KMS-11 (cell line): ENCODE measurements around the gene NGF.
"Not testable (repeated sequence)": the region's sequence is repeated elsewhere in the genome, so short reads cannot be mapped to it uniquely, and the experiment has no call there.

Source experiments
- H2AFZ ChIP-seq: fragments of 200-600 bp; sonication (generic); 2 replicates; pipeline ENCODE4 v1.6.1; 2016; ENCODE audit warnings: antibody characterized with exemption, mixed run types, low read depth
- H3K27ac ChIP-seq: fragments of 200-600 bp; sonication (generic); 2 replicates; pipeline ENCODE4 v1.6.1; 2016; ENCODE audit warnings: mild to moderate bottlenecking, mixed run types
- H3K27me3 ChIP-seq: fragments of 200-600 bp; sonication (generic); 2 replicates; pipeline ENCODE4 v1.6.1; 2017; ENCODE audit warnings: mild to moderate bottlenecking, low read depth, mixed run types, moderate library complexity; ENCODE audit not compliant: insufficient read depth
- H3K36me3 ChIP-seq: fragments of 200-600 bp; sonication (generic); 2 replicates; pipeline ENCODE4 v1.6.1; 2017; ENCODE audit warnings: mild to moderate bottlenecking, mixed run types; ENCODE audit not compliant: insufficient read depth
- H3K4me1 ChIP-seq: fragments of 200-600 bp; sonication (generic); 2 replicates; pipeline ENCODE4 v1.6.1; 2016; ENCODE audit warnings: mild to moderate bottlenecking, low read depth, mixed run types; ENCODE audit not compliant: poor library complexity, severe bottlenecking
- H3K4me2 ChIP-seq: fragments of 200-600 bp; sonication (generic); 2 replicates; pipeline ENCODE4 v1.7.0; 2016; ENCODE audit warnings: mild to moderate bottlenecking, mixed run types
- H3K4me3 ChIP-seq: fragments of 200-600 bp; sonication (generic); IDR thresholded peaks from 2 replicates; pipeline ENCODE4 v1.6.1; 2017; ENCODE audit warnings: low read depth, low read length, mixed read lengths; ENCODE audit not compliant: insufficient read depth
- H3K79me2 ChIP-seq: fragments of 200-600 bp; sonication (generic); 2 replicates; pipeline ENCODE4 v1.6.1; 2016; ENCODE audit warnings: low read depth, mixed run types; ENCODE audit not compliant: insufficient read depth
- H3K9ac ChIP-seq: fragments of 200-600 bp; sonication (generic); 2 replicates; pipeline ENCODE4 v1.6.1; 2016; ENCODE audit warnings: mild to moderate bottlenecking, mixed run types
- H4K20me1 ChIP-seq: fragments of 200-600 bp; sonication (generic); 2 replicates; pipeline ENCODE4 v1.6.1; 2016; ENCODE audit warnings: mild to moderate bottlenecking, mixed run types; ENCODE audit not compliant: insufficient read depth
- CTCF ChIP-seq: fragments of 200-600 bp; sonication (generic); conservative IDR thresholded peaks from 2 replicates; pipeline ENCODE4 v1.6.1; 2017; ENCODE audit warnings: low read depth, mild to moderate bottlenecking, antibody characterized with exemption, low read length, moderate library complexity, mixed read lengths

NGF gene

GRCh38 chr1:115337633-115338456 lies at the start of gene NGF:
Gene NGF (minus strand): TSS chr1:115338249. CDS start chr1:115286795, 51,454 bp downstream.
- Histone ChIP-seq H3K27me3 (no peaks in the 10 kb centered on the region), H3K4me3 (no peak within 1 kb of the TSS), H4K20me1 (no peaks in the 10 kb centered on the region), H3K79me2 (no peaks in the 10 kb centered on the region), H3K9ac (no peak within 1 kb of the TSS), H3K27ac (no peak within 1 kb of the TSS), H3K36me3 (no peaks in the 10 kb centered on the region), H3K4me1 (no peaks in the 10 kb centered on the region), H3K4me2 (no peak within 1 kb of the TSS), H2AFZ (no peak within 1 kb of the TSS)
- TF ChIP-seq CTCF, result no peak

GRCh38 chr1:115383455-115383854 lies 45.4 kb upstream of the NGF start:
- not testable (repeated sequence) for H3K27me3 ChIP-seq, H3K4me1 ChIP-seq, H2AFZ ChIP-seq

GRCh38 chr1:115379943-115380342 lies 41.9 kb upstream of the NGF start:
- Histone ChIP-seq H2AFZ (no peak overlapping the region), H3K36me3 (no peaks in the 10 kb centered on the region), H3K27me3 (no peaks in the 10 kb centered on the region), H3K4me1 (no peaks in the 10 kb centered on the region), H3K4me2 (no peak overlapping the region), H3K27ac (no peak overlapping the region), H3K9ac (no peak overlapping the region), H3K79me2 (no peaks in the 10 kb centered on the region), H4K20me1 (no peaks in the 10 kb centered on the region), H3K4me3 (no peak overlapping the region)
- no peak for TF ChIP-seq CTCF

More at GRCh38 chr1:115383455-115383854, 45.4 kb upstream of the NGF start:
- H3K79me2 ChIP-seq, H3K9ac ChIP-seq, H3K4me3 ChIP-seq, H3K36me3 ChIP-seq, H4K20me1 ChIP-seq, H3K27ac ChIP-seq, H3K4me2 ChIP-seq: not testable (repeated sequence)

GRCh38 chr1:115377411-115377810 lies 39.4 kb upstream of the NGF start:
- no peak for TF ChIP-seq CTCF
- no peak overlapping the region for H3K4me2 ChIP-seq
- no peak overlapping the region for H2AFZ ChIP-seq
- no peaks in the 10 kb centered on the region for H3K4me1 ChIP-seq
- no peak overlapping the region for H3K9ac ChIP-seq
- H3K27ac ChIP-seq, result no peak overlapping the region
- no peaks in the 10 kb centered on the region for H3K27me3 ChIP-seq
- no peaks in the 10 kb centered on the region for H4K20me1 ChIP-seq
- no peaks in the 10 kb centered on the region for H3K79me2 ChIP-seq
- no peak overlapping the region for H3K4me3 ChIP-seq
- H3K36me3 ChIP-seq, result no peaks in the 10 kb centered on the region

DNA sequence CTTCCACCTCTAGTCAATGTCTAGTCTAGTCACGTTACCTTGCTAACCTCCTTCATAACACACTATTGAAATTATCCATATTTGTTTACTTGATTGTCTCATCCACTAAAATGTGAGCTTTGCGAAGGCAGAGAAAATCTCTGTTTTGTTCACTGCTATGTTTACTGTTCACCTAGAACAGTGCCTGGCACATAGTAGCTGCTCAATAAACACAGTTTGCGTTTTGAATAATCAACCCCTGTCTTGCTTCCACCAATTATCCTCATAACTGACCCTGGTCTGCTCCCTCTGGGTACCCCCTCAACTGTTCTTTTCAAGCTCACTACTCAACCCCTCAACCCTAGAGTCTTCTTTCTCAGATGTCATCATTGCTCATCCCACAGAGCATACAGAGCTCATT lies 36.5 kb upstream of the NGF start:
- Histone ChIP-seq H2AFZ (no peak overlapping the region), H3K4me3 (no peak overlapping the region), H3K36me3 (no peaks in the 10 kb centered on the region), H3K27me3 (no peaks in the 10 kb centered on the region), H4K20me1 (no peaks in the 10 kb centered on the region), H3K9ac (no peak overlapping the region), H3K79me2 (no peaks in the 10 kb centered on the region), H3K4me2 (no peak overlapping the region), H3K4me1 (no peaks in the 10 kb centered on the region), H3K27ac (no peak overlapping the region)
- no peak for TF ChIP-seq CTCF
